HEK293 (cell line): ENCODE measurements around the gene C19orf25.

Source experiments
- GLIS1 ChIP-seq: fragments of 450-650 bp; formaldehyde crosslinking; IDR thresholded peaks from 2 replicates; pipeline ENCODE4 v1.5.1; 2016; ENCODE audit warnings: missing biosample characterization, missing genetic modification characterization
- KLF16 ChIP-seq: fragments of 450-650 bp; formaldehyde crosslinking; IDR thresholded peaks from 2 replicates; pipeline ENCODE4 v1.5.1; 2017; ENCODE audit warnings: missing biosample characterization, missing genetic modification characterization
- OVOL3 ChIP-seq: fragments of 450-650 bp; formaldehyde crosslinking; IDR thresholded peaks from 2 replicates; pipeline ENCODE4 v1.5.1; 2016; ENCODE audit warnings: missing biosample characterization, missing genetic modification characterization
- REPIN1 ChIP-seq: fragments of 450-650 bp; formaldehyde crosslinking; IDR thresholded peaks from 2 replicates; pipeline ENCODE4 v1.5.1; 2017; ENCODE audit warnings: missing biosample characterization, missing genetic modification characterization, low read depth
- ZBTB48 ChIP-seq: fragments of 450-650 bp; formaldehyde crosslinking; IDR thresholded peaks from 2 replicates; pipeline ENCODE4 v1.5.1; 2016; ENCODE audit warnings: missing biosample characterization, missing genetic modification characterization
- ZIC2 ChIP-seq: fragments of 450-650 bp; formaldehyde crosslinking; IDR thresholded peaks from 2 replicates; pipeline ENCODE4 v1.5.1; 2016; ENCODE audit warnings: missing biosample characterization, missing genetic modification characterization
- ZNF10 ChIP-seq: fragments of 450-650 bp; formaldehyde crosslinking; IDR thresholded peaks from 2 replicates; pipeline ENCODE4 v1.5.1; 2017; ENCODE audit warnings: missing biosample characterization, missing genetic modification characterization
- ZNF114 ChIP-seq: fragments of 450-650 bp; formaldehyde crosslinking; IDR thresholded peaks from 2 replicates; pipeline ENCODE4 v1.5.0; 2017; ENCODE audit warnings: missing biosample characterization, missing genetic modification characterization
- ZNF146 ChIP-seq: fragments of 450-650 bp; formaldehyde crosslinking; IDR thresholded peaks from 2 replicates; pipeline ENCODE4 v1.5.1; 2016; ENCODE audit warnings: missing biosample characterization, missing genetic modification characterization
- ZNF266 ChIP-seq: fragments of 450-650 bp; formaldehyde crosslinking; IDR thresholded peaks from 2 replicates; pipeline ENCODE4 v1.5.1; 2016; ENCODE audit warnings: missing biosample characterization, missing genetic modification characterization, low read depth
- ZNF354C ChIP-seq: fragments of 450-650 bp; formaldehyde crosslinking; IDR thresholded peaks from 2 replicates; pipeline ENCODE4 v1.5.1; 2016; ENCODE audit warnings: missing biosample characterization, missing genetic modification characterization, low read depth, borderline replicate concordance
- ZNF366 ChIP-seq: fragments of 450-650 bp; formaldehyde crosslinking; conservative IDR thresholded peaks from 2 replicates; pipeline ENCODE4 v1.5.1; 2016; ENCODE audit warnings: missing biosample characterization, missing genetic modification characterization
- ZNF391 ChIP-seq: fragments of 450-650 bp; formaldehyde crosslinking; IDR thresholded peaks from 2 replicates; pipeline ENCODE4 v1.5.1; 2016; ENCODE audit warnings: low read depth, missing biosample characterization, missing genetic modification characterization, borderline replicate concordance
- ZNF394 ChIP-seq: fragments of 450-650 bp; formaldehyde crosslinking; IDR thresholded peaks from 2 replicates; pipeline ENCODE4 v1.5.1; 2016; ENCODE audit warnings: missing biosample characterization, missing genetic modification characterization, mild to moderate bottlenecking, moderate library complexity, borderline replicate concordance
- ZNF514 ChIP-seq: fragments of 450-650 bp; formaldehyde crosslinking; IDR thresholded peaks from 2 replicates; pipeline ENCODE4 v1.5.1; 2016; ENCODE audit warnings: missing biosample characterization, missing genetic modification characterization
- ZNF529 ChIP-seq: fragments of 450-650 bp; formaldehyde crosslinking; IDR thresholded peaks from 2 replicates; pipeline ENCODE4 v1.5.1; 2017; ENCODE audit warnings: missing genetic modification characterization, missing biosample characterization; ENCODE audit not compliant: insufficient replicate concordance
- ZNF530 ChIP-seq: fragments of 450-650 bp; formaldehyde crosslinking; IDR thresholded peaks from 2 replicates; pipeline ENCODE4 v1.5.1; 2016; ENCODE audit warnings: low read depth, missing biosample characterization, missing genetic modification characterization
- ZNF561 ChIP-seq: fragments of 450-650 bp; IDR thresholded peaks from 2 replicates; pipeline ENCODE4 v1.5.1; 2018; ENCODE audit warnings: missing biosample characterization, missing genetic modification characterization, borderline replicate concordance
- ZNF571 ChIP-seq: fragments of 450-650 bp; formaldehyde crosslinking; IDR thresholded peaks from 2 replicates; pipeline ENCODE4 v1.5.0; 2017; ENCODE audit warnings: missing biosample characterization, missing genetic modification characterization
- ZNF596 ChIP-seq: fragments of 450-650 bp; IDR thresholded peaks from 2 replicates; pipeline ENCODE4 v1.5.0; 2018; ENCODE audit warnings: missing biosample characterization, mild to moderate bottlenecking, missing genetic modification characterization, moderate library complexity
- ZNF600 ChIP-seq: fragments of 450-650 bp; formaldehyde crosslinking; IDR thresholded peaks from 2 replicates; pipeline ENCODE4 v1.5.1; 2016; ENCODE audit warnings: missing biosample characterization, missing genetic modification characterization
- ZNF658 ChIP-seq: fragments of 450-650 bp; formaldehyde crosslinking; IDR thresholded peaks from 2 replicates; pipeline ENCODE4; 2016; ENCODE audit warnings: missing biosample characterization, missing genetic modification characterization
- ZNF785 ChIP-seq: fragments of 450-650 bp; formaldehyde crosslinking; IDR thresholded peaks from 2 replicates; pipeline ENCODE4 v1.5.1; 2016; ENCODE audit warnings: missing biosample characterization, missing genetic modification characterization
- ZNF792 ChIP-seq: fragments of 450-650 bp; formaldehyde crosslinking; IDR thresholded peaks from 2 replicates; pipeline ENCODE4 v1.5.1; 2016; ENCODE audit warnings: missing biosample characterization, missing genetic modification characterization
- ZXDB ChIP-seq: fragments of 450-650 bp; formaldehyde crosslinking; IDR thresholded peaks from 2 replicates; pipeline ENCODE4 v1.5.1; 2016; ENCODE audit warnings: missing biosample characterization, missing genetic modification characterization
- TF ChIP-seq, protein P1 (sequence below): fragments of 450-650 bp; formaldehyde crosslinking; IDR thresholded peaks from 2 replicates; pipeline ENCODE4 v1.5.1; 2016; ENCODE audit warnings: missing biosample characterization, missing genetic modification characterization
- TF ChIP-seq, protein P2 (sequence below): fragments of 450-650 bp; IDR thresholded peaks from 2 replicates; pipeline ENCODE4 v1.5.1; 2018; ENCODE audit warnings: missing biosample characterization, mild to moderate bottlenecking, missing genetic modification characterization
- TF ChIP-seq, protein P3 (sequence below): fragments of 450-650 bp; formaldehyde crosslinking; IDR thresholded peaks from 2 replicates; pipeline ENCODE4 v1.5.1; 2016; ENCODE audit warnings: missing biosample characterization, missing genetic modification characterization
- TF ChIP-seq, protein P4 (sequence below): fragments of 450-650 bp; formaldehyde crosslinking; IDR thresholded peaks from 2 replicates; pipeline ENCODE4 v1.5.1; 2016; ENCODE audit warnings: missing biosample characterization, missing genetic modification characterization
- TF ChIP-seq, protein P5 (sequence below): fragments of 450-650 bp; formaldehyde crosslinking; IDR thresholded peaks from 2 replicates; pipeline ENCODE4 v1.5.1; 2016; ENCODE audit warnings: missing biosample characterization, missing genetic modification characterization

Gene C19orf25

DNA sequence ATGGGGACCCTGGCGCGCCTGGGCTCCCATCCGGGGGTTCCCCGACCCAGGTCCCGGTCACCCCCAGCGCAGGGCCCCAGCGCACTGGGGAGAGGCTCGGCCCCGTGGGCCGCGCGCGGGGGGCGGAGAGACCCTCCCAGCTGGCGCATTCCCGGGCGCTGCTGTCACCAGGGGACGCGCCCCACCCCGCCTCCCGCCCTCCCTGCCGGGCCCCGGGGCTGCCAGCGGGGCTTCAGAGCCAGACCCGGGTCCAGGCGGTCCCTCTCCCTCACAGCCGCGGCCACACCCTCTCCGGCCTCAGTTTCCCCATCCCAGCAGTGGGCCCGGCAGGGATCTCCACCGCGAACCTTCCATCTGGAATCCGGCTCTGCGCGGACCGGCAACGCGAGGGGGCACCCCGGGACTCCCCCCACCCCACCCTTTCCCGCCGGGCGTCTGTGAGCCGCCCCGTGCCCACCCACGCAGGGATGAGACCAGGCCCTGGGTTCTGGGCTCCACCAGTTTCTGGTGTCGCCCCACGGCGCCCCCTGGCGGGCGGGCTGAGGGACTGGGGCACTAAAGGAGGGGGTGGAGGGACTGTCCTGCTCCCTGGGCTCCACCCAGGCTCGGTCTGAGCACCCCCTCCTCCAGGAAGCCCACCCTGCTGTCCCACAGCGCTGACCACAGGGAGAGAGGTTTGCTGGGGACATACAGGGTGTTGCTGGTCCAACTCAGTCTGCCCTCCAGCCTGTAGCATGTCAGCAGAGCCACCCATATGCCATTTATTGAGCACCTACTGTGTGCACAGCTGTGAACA is 34.7 kb upstream of the C19orf25 start (continued):
- no peak for TF ChIP-seq ZNF354C (tag by site-specific recombination)
- no peak for TF ChIP-seq ZNF114
- no peak for TF ChIP-seq OVOL3 (tag by site-specific recombination)
- no peak for TF ChIP-seq ZNF571
- TF ChIP-seq, protein P1, sequence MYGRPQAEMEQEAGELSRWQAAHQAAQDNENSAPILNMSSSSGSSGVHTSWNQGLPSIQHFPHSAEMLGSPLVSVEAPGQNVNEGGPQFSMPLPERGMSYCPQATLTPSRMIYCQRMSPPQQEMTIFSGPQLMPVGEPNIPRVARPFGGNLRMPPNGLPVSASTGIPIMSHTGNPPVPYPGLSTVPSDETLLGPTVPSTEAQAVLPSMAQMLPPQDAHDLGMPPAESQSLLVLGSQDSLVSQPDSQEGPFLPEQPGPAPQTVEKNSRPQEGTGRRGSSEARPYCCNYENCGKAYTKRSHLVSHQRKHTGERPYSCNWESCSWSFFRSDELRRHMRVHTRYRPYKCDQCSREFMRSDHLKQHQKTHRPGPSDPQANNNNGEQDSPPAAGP, result peak; percentile 77; the same call in 1 of the 2 replicates
- TF ChIP-seq ZNF146 (tag by site-specific recombination), result no peak
- no peak for TF ChIP-seq REPIN1
- peak; percentile 34 for TF ChIP-seq ZIC2 (tag by site-specific recombination)
- TF ChIP-seq ZBTB48 (tag by site-specific recombination), result peak; percentile 74; the same call in 1 of the 2 replicates
- TF ChIP-seq ZNF366 (tag by site-specific recombination), result no peak
- TF ChIP-seq KLF16 (tag by site-specific recombination), result 0 out of 2 replicates have a peak, but pooled peaks have one; percentile 31
- no peak for TF ChIP-seq ZNF561 (tag by site-specific recombination)
- TF ChIP-seq GLIS1, result peak; percentile 95
- no peak for TF ChIP-seq ZNF529
- TF ChIP-seq ZNF10 (tag by site-specific recombination), result no peak
- TF ChIP-seq, protein P2, sequence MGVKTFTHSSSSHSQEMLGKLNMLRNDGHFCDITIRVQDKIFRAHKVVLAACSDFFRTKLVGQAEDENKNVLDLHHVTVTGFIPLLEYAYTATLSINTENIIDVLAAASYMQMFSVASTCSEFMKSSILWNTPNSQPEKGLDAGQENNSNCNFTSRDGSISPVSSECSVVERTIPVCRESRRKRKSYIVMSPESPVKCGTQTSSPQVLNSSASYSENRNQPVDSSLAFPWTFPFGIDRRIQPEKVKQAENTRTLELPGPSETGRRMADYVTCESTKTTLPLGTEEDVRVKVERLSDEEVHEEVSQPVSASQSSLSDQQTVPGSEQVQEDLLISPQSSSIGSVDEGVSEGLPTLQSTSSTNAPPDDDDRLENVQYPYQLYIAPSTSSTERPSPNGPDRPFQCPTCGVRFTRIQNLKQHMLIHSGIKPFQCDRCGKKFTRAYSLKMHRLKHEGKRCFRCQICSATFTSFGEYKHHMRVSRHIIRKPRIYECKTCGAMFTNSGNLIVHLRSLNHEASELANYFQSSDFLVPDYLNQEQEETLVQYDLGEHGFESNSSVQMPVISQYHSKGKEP (tag by site-specific recombination), result no peak
- TF ChIP-seq, protein P3, sequence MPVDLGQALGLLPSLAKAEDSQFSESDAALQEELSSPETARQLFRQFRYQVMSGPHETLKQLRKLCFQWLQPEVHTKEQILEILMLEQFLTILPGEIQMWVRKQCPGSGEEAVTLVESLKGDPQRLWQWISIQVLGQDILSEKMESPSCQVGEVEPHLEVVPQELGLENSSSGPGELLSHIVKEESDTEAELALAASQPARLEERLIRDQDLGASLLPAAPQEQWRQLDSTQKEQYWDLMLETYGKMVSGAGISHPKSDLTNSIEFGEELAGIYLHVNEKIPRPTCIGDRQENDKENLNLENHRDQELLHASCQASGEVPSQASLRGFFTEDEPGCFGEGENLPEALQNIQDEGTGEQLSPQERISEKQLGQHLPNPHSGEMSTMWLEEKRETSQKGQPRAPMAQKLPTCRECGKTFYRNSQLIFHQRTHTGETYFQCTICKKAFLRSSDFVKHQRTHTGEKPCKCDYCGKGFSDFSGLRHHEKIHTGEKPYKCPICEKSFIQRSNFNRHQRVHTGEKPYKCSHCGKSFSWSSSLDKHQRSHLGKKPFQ (tag by site-specific recombination), result no peak
- no peak for TF ChIP-seq ZXDB (tag by site-specific recombination)
- no peak for TF ChIP-seq ZNF530 (tag by site-specific recombination)
- TF ChIP-seq ZNF514, result no peak
- no peak for TF ChIP-seq ZNF391 (tag by site-specific recombination)
- peak; percentile 97 for TF ChIP-seq ZNF792 (tag by site-specific recombination)
- no peak for TF ChIP-seq ZNF394 (tag by site-specific recombination)
- TF ChIP-seq ZNF266 (tag by site-specific recombination), result no peak
- TF ChIP-seq ZNF600 (tag by site-specific recombination), result no peak
- TF ChIP-seq, protein P4, sequence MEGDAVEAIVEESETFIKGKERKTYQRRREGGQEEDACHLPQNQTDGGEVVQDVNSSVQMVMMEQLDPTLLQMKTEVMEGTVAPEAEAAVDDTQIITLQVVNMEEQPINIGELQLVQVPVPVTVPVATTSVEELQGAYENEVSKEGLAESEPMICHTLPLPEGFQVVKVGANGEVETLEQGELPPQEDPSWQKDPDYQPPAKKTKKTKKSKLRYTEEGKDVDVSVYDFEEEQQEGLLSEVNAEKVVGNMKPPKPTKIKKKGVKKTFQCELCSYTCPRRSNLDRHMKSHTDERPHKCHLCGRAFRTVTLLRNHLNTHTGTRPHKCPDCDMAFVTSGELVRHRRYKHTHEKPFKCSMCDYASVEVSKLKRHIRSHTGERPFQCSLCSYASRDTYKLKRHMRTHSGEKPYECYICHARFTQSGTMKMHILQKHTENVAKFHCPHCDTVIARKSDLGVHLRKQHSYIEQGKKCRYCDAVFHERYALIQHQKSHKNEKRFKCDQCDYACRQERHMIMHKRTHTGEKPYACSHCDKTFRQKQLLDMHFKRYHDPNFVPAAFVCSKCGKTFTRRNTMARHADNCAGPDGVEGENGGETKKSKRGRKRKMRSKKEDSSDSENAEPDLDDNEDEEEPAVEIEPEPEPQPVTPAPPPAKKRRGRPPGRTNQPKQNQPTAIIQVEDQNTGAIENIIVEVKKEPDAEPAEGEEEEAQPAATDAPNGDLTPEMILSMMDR, result peak; percentile 80
- no peak for TF ChIP-seq ZNF785 (tag by site-specific recombination)
- TF ChIP-seq ZNF658 (tag by site-specific recombination), result no peak
- no peak for TF ChIP-seq ZNF596 (tag by site-specific recombination)
- TF ChIP-seq, protein P5, sequence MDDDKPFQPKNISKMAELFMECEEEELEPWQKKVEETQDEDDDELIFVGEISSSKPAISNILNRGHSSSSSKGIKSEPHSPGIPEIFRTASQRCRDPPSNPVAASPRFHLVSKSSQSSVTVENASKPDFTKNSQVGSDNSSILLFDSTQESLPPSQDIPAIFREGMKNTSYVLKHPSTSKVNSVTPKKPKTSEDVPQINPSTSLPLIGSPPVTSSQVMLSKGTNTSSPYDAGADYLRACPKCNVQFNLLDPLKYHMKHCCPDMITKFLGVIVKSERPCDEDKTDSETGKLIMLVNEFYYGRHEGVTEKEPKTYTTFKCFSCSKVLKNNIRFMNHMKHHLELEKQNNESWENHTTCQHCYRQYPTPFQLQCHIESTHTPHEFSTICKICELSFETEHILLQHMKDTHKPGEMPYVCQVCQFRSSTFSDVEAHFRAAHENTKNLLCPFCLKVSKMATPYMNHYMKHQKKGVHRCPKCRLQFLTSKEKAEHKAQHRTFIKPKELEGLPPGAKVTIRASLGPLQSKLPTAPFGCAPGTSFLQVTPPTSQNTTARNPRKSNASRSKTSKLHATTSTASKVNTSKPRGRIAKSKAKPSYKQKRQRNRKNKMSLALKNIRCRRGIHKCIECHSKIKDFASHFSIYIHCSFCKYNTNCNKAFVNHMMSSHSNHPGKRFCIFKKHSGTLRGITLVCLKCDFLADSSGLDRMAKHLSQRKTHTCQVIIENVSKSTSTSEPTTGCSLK (tag by site-specific recombination), result no peak
